IPS-18c (cell line): ENCODE measurements around the gene TXNL4B.

Experiments used
- H3K4me3 ChIP-seq: 2 replicates; pipeline ENCODE4 v1.7.0; 2013; ENCODE audit warnings: low read depth, mild to moderate bottlenecking, low read length, moderate library complexity; ENCODE audit not compliant: insufficient read depth
- H3K9me3 ChIP-seq: one replicate; pipeline ENCODE4 v1.6.1; 2013; ENCODE audit warnings: mild to moderate bottlenecking, low read length, moderate library complexity; ENCODE audit not compliant: control insufficient read depth, insufficient read depth

TXNL4B gene

DNA sequence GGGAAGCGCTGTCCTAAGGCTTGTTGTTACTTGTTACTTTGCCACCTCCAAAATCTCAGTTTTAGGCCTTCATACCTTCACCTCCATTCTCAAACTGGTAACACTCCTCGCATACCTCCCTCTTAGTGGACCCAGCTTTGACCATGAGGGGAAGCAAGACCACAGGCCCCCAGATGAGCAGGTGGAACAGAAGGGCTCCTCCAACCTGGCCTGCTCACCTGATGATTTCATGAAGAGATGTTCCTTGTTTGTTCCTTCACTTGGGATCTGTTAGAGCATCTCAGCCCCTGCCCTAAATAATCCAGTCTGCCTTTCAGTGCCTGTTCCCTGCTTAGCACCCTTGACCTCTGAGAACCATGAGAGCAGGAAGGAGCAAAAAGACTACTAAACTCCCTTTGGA is 28.9 kb upstream of the TXNL4B start:
- H3K4me3 ChIP-seq = no peak overlapping the region

DNA sequence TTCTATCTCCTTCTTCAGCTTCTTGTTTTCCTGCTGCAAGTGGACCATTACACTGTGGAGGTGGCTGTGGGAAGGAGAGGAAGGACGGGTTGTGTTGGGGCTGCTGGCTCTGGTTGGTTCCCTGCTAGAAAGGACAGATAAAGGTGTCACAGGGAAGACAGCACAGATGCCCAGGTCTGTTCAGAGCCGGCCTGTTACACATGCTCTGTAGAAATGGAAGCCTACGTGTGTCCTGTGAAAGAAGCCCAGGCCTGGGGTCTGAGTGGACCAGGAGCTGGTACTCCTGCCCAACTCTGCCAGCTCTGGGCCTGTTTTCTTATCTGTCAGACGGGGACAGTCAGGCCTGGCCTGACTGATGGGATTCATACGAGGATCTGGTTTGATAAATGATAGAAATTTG is 26.6 kb upstream of the TXNL4B start:
- no peaks in the 10 kb centered on the region for H3K9me3 ChIP-seq

More for the DNA sequence above, 28.9 kb upstream of the TXNL4B start:
- no peaks in the 10 kb centered on the region for H3K9me3 ChIP-seq

DNA sequence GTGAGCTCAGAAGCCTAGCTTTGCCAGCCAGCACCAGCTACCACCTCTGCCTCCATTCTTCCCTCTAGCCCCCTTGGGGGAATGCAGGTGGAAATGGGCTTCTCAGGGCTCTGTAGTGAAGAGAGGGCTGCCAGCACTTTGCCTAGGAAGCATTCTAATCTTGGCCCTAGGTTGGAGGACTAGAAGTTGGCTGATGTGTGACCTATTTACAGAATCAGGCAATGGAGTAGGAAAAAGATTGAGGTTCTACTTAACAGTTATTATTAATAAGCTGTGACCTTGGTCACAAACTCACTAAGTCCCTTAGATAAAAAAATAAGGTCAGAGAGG is 20.2 kb upstream of the TXNL4B start:
- no peak overlapping the region for H3K4me3 ChIP-seq
- no peaks in the 10 kb centered on the region for H3K9me3 ChIP-seq

More for the DNA sequence above, 26.6 kb upstream of the TXNL4B start:
- no peak overlapping the region for H3K4me3 ChIP-seq

DNA sequence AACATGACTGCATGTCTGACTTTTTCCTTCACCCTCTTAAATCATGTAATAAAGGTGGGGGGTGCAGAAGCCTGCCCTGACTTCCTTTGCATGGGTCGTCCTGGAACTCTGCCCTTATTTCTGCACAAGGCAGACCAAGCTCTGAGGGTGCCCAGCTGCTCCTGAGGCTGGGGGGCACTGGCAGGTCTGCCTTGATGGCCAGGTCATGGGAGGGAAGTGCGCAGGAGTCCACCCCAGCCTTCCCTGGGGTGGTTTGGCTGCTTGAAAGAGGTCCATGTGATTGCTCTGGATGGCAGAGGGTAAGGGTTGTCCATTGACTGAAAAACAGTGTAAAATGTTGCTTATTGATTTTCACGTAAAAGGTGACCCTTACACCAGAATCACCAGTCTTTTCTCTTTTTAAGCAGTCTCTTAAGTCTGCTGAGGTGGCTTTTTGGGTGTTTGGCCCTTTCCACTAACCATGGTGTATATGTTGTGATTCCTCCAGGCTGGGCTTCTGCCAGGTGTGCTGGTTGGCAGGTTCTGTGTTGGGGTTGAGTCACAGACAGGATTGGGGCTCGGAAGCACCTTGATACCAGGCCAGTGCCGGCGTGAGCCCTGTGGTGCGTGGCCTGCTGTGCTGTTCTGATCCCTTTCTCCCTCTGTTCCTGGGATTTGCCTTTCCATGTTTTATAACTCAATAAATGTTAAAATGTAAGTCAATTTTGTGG is 19.6 kb upstream of the TXNL4B start:
- H3K4me3 ChIP-seq = no peak overlapping the region
- no peaks in the 10 kb centered on the region for H3K9me3 ChIP-seq

DNA sequence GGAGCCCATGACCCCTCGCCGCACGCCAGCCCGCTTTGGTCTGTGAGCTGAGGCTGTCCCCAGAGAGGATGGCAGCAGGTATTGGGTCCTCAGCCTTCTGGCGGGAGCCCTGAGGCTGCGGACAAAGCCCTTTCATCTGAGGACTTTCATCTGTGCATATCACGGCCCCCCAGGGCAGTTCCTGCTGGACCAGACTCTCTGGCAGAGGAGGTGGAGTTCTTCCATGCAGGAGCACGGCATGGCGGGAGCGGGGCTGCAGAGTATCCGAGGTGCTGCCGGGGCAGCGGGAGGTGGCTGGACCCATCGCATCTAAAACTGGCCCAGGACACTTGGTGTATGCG is 19.0 kb upstream of the TXNL4B start:
- H3K9me3 ChIP-seq = no peaks in the 10 kb centered on the region
- no peak overlapping the region for H3K4me3 ChIP-seq

DNA sequence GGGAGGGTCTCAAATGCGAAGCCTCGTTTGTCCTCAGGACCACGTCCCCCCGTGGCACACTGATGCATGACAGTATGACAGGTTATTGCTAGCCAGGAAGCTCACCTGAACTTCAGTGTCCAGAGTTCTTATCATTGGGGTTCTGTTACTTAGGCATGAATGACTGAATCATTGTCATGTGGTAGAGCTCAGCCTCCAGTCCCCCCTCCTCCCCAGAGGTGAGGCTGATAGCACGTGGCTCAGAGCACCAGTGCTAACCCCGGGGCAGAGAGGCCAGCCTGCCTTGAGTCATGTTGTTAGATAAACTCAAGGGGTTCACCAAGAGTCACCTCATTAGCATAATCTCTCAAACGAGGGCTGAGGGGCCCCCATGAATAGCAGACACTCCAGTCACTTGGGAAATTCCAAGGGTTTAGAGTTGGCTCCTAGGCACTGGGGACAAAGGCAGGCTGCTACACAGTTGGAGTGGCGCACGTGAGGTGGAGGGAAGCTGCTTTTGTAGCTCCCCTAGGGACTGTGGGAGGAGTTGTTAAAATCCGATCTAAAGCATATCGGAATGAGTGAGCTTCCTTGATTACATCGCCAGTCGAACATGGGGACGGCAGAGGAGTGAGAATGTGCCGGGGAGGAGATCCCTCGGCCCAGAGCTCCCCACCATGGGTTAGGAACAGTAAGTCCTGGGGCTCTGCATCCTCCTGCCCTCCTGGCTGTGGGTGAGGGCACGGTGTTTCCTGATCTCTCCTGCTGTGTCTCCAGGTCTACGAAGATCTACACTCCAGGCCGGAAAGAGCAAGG is 18.4 kb upstream of the TXNL4B start:
- Histone ChIP-seq H3K9me3 (no peaks in the 10 kb centered on the region), H3K4me3 (no peak overlapping the region)

DNA sequence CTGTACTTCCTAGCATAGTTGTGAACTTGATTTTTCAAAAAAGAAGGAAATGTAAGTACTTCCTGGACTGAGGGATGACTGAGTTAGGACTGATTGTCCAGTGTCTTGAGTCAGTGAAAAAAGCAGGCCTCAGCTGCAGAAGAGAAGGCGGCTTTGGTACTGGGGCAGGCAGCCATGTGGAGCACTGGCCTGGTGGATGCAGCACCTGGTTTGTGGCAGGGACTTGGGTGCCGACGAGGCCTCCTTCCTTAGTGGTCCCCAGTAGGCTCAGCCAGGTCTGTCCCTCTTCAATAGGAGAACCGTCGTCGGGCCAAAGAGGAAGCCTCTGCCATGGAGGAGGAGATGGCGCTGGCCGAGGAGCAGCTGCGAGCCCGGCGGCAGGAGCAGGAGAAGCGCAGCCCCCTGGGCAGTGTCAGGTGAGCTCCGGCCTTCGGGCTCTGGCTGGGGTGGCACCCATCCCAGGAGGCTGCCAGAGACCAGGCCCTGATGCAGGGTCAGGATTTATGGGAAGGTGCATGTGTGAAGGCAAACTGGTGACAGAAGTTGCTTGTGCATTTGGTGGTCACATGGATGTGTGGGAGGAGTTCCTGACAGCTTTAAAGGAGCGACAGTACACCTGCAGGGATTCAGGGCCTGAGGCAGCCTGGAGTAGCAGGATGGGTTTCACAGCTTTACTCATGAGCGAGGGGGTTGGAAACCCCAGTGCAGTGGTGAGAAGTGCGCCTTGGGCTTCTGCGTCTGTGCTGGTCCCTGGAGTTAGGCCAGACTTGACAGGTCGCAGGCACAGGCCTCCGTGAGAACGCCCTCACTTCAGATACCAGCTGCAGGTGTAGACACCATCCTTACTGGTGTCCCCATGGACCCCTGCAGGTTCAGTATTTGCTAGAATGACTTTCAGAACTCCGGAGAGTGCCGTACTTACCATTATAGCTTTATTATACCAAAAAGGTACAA is 17.5 kb upstream of the TXNL4B start:
- Histone ChIP-seq H3K9me3 (peaks cover 2% of the 10 kb centered on the region), H3K4me3 (no peak overlapping the region; the same call in 1 of the 2 replicates)

DNA sequence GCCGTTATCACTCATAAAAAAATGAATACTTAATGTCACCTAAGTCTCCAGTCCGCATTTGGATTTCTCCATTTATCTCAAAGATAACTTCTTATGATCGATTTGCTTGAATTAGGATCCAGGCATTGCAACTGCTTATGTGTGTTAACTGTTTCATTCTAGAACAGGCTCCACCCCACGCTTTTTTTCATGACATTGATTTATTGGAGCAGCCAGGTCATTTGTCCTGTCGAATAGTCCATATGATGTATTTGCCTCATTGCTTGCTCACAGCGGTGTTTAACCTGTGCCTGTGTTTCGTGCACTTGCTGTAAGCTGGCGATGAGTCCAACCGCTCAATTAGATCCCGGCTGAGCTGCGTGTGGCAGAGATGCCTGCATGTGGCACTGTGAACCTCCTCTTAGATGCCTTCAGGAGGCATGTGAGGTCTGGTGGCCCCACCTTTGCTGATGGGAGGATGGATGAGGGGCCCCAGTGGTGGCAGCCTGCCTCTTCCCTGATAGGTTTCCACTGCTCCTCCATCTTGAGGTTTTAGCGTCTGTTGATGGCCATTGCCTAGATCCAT is 16.6 kb upstream of the TXNL4B start:
- Histone ChIP-seq H3K4me3 (no peak overlapping the region), H3K9me3 (peaks cover 2% of the 10 kb centered on the region)

DNA sequence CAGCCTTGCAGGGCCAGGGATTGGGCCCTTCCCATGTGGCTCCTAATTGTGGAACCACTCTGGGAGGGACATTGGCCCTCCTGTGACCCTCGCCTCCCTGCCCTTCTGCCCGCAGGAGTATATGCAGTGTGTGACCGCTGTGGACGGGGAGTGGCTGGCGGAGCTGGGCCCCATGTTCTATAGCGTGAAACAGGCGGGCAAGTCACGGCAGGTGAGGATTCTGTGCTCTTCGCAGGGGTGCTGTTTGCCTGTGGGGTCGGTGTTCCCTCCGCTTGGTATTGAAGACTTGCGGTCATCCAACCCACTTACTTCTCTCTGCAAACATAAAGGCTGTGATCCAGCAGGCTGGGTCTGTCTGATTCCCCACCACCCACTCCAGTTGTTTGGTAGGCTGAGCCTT is 15.9 kb upstream of the TXNL4B start:
- Histone ChIP-seq H3K9me3 (peaks cover 2% of the 10 kb centered on the region), H3K4me3 (no peak overlapping the region)

DNA sequence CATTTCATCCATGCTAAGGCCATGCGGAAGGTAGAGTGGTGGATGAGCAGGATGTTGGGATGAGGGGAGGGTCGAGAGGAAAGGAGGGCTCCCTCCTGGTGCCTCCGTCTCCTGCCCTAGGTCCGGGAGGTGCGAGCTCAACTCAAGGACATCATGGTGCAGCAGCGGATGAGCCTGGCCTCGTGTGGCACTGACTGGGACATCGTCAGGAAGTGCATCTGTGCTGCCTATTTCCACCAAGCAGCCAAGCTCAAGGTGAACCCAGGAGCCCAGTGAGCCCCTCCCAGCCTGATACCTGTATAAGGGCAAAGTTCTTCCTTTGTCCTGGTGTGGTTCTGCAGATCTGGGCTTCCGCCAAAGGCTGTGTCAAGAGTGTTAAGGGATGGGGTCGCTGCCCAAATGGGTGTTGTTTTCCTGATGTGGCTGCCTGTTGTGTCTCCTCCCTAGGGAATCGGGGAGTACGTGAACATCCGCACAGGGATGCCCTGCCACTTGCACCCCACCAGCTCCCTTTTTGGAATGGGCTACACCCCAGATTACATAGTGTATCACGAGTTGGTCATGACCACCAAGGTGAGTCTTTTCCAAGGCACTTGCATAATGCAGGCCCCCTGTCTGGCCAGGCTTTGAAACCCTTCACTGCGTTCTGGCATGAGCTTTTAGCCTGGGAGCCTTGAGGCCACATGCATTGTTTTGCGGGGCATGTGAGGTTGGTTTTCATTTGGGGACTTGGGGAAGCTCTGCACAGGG is 15.1 kb upstream of the TXNL4B start:
- Histone ChIP-seq H3K4me3 (no peak overlapping the region), H3K9me3 (peaks cover 2% of the 10 kb centered on the region)

DNA sequence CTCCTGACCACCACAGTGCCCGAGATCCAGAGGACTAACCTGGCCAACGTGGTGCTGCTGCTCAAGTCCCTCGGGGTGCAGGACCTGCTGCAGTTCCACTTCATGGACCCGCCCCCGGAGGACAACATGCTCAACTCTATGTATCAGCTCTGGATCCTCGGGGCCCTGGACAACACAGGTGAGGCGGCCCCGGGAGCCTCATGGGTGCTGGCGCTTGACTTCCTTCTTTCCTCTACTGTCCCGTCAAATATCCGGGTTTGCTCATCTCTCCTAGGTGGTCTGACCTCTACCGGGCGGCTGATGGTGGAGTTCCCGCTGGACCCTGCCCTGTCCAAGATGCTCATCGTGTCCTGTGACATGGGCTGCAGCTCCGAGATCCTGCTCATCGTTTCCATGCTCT is 14.0 kb upstream of the TXNL4B start:
- Histone ChIP-seq H3K4me3 (no peak overlapping the region), H3K9me3 (peaks cover 2% of the 10 kb centered on the region)

DNA sequence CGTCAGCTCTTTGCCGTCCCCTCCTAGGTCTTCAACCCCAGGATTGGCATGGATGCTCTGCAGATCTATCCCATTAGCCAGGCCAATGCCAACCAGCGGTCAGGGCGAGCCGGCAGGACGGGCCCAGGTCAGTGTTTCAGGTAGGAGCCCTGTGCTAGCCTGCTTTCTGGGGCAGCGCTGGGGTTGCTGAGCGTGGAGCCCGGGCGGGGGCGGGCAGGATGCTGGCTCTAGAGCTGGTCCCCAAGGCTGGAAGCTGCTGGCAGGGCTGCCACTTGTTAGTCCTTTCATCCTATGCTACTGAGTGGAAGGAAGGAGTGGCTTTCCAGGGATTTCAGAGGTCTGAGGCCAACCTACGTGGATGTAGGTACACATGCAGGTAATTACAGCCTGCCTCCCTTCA is 12.6 kb upstream of the TXNL4B start:
- Histone ChIP-seq H3K9me3 (peaks cover 2% of the 10 kb centered on the region), H3K4me3 (no peak overlapping the region)

DNA sequence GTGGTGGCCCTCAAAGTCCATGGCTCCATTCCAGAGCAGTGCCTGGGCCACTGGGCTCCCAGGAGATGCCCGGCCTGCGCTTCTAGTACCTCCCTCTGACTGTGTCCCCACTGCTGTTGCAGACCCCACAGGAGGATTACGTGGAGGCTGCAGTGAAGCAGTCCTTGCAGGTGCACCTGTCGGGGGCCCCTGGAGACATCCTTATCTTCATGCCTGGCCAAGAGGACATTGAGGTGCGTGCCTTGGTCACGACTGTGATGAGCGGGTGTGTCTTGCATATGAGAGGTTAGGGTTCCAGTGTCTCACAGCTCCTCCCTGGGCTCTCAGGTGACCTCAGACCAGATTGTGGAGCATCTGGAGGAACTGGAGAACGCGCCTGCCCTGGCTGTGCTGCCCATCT is 11.5 kb upstream of the TXNL4B start:
- H3K4me3 ChIP-seq = no peak overlapping the region
- H3K9me3 ChIP-seq = peaks cover 2% of the 10 kb centered on the region

DNA sequence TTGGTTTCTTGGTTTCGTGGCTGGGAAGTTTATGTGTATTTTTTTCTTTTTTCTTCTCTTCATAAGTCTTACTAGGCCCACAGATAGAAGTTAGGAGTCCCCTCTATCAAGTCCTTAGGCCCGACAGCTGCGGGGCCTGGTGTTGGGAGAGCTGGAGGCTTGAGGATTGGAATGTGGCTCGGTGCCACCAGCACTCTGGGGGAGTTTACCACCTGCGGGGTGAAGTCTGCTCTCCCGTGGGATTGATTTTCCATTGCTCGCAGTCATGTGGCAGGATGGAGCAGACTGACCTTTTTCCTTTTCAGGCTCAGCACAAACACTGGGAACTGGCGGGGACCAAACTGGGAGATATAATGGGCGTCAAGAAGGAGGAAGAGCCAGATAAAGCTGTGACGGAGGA is 7.8 kb upstream of the TXNL4B start:
- Histone ChIP-seq H3K9me3 (peaks cover under 1% of the 10 kb centered on the region), H3K4me3 (no peak overlapping the region)

DNA sequence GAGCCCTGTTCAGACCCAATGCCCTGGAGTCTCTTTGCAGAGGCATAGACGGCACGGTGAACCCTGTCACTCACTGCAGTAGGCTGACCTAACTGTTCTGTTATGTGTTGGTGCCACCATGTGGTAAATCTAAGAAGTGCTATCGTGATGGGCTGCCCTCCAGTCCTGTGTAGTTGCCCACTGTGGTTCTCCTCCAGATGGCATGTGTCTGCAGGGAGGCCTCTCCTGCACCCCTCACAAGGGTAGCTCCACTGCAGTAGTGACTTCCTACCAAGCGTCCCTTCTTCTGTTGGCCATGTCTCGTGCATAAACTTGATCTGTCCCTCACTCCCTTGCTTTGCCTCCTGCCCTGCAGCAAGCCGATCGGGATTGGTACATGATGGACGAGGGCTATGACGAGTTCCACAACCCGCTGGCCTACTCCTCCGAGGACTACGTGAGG is 6.0 kb upstream of the TXNL4B start:
- H3K4me3 ChIP-seq = no peak overlapping the region
- H3K9me3 ChIP-seq = no peaks in the 10 kb centered on the region

DNA sequence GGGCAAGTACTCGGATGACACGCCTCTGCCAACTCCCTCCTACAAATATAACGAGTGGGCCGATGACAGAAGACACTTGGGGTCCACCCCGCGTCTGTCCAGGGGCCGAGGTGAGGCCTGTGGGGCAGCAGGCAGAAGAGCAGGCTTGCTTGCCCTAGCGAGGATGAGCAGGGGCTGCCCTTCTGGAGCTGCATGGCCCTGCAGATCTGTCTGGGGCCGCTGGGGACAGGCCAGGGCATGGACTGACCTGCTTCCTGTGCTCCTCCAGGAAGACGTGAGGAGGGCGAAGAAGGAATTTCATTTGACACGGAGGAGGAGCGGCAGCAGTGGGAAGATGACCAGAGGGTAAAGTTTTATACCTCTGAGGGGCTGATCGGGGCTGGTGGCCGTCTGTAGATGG is 5.5 kb upstream of the TXNL4B start:
- Histone ChIP-seq H3K4me3 (no peak overlapping the region), H3K9me3 (no peaks in the 10 kb centered on the region)

DNA sequence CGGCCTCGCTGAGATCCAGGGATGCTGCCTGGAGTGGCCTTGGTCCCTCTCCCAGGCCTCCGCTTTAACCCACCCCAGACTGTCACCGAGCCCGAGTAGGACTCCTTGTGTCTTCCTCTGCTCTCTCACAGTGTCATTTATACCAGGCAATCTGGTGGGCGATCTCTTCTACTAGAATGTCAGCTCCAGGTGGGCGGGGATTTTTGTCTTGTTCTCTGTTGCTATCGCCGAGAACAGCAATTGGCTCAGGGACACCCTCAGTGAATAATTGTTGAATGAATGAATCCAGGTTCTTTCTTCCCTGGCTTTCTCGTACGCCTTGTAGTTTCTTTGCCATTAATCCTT is 818 bp upstream of the TXNL4B start:
- H3K4me3 ChIP-seq = peak overlapping the region; percentile 94
- H3K9me3 ChIP-seq = no peaks in the 10 kb centered on the region
